Ascending aorta (tissue), 2 donors: ENCODE results near the gene GALNT17. TPM values are rescaled to one million over a fixed set of nuclear protein-coding genes. Genes with fewer than 3 reads are reported as not detected.
A peak's percentile ranks its signal among the peaks of the same experiment; 100 is the strongest.

ENCODE experiments used
- DNase-seq, 2 donors: peaks; one replicate each; pipeline ENCODE4 v3.0.0-alpha.2; 2019; ENCODE audit warnings: low spot score in 2 of 2
- H3K27ac ChIP-seq, 2 donors: fragments of 200-600 bp; sonication (generic); one replicate each; pipeline ENCODE4 v1.5.1; 2016 to 2017; ENCODE audit warnings: mild to moderate bottlenecking in 1 of 2
- H3K27me3 ChIP-seq: fragments of 200-600 bp; sonication (generic); one replicate; pipeline ENCODE4 v1.5.1; 2017
- H3K36me3 ChIP-seq, 2 donors: fragments of 200-600 bp; sonication (generic); one replicate each; pipeline ENCODE4 v1.5.1; 2016
- H3K4me1 ChIP-seq, 2 donors: fragments of 200-600 bp; sonication (generic); one replicate each; pipeline ENCODE4 v1.5.1; 2016 to 2017; ENCODE audit warnings: mild to moderate bottlenecking in 1 of 2
- H3K4me3 ChIP-seq, 2 donors: fragments of 200-600 bp; sonication (generic); one replicate each; pipeline ENCODE4 v1.5.1; 2016 to 2017; ENCODE audit warnings: mild to moderate bottlenecking in 1 of 2
- H3K9me3 ChIP-seq, 2 donors: fragments of 200-600 bp; sonication (generic); one replicate each; pipeline ENCODE4 v1.5.1; 2016
- intact Hi-C: fragments of 100-400 bp; cut with DNase I; formaldehyde crosslinking; loops from one replicate; pipeline ENCODE4 v1.15.1; 2023
- total RNA-seq: library from RNA; depleted of rRNA; stranded (reverse); fragments of >200 nt; gene quantifications from one replicate; pipeline ENCODE4 v1.1.0, GENCODE V29; 2016
- TF ChIP-seq, protein P1 (sequence below), 3 experiments: fragments of 200-600 bp in 2 of 3; fragments of 450-650 bp in 1 of 3; sonication (generic) in 2 of 3; IDR thresholded peaks; one replicate each; pipeline ENCODE4 v1.5.1; 2016 to 2019; ENCODE audit warnings: antibody characterized with exemption in 3 of 3, mild to moderate bottlenecking in 1 of 3, moderate library complexity in 1 of 3

The GALNT17 gene
- total RNA-seq, 1 donor from 2014 or later, result 29.8 TPM

DNA sequence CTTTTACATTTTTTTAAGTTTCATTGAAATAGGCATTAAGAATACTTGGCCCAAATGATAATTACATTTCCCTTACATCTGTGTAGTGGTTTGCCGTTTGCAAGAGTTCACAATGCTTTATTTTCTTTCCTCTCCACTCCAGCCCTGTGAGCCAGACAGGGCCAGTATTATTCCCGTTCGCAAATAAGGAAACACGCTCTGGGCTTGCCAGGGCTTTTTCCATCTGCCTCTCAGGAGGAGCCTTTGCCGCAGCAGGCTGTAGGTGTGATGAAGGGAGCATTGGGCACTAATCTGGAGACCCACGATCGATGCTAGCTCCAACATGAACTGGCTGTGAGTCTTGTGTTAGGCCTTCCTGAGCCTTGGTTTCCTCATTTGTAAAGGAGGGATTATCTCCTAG, 154.4 kb downstream of the GALNT17 start:
- H3K27ac ChIP-seq, result peak overlapping the region; percentile 45 to 66
- peak overlapping the region; percentile 11 to 33 for H3K4me3 ChIP-seq
- no peaks in the 10 kb centered on the region for H3K27me3 ChIP-seq
- intact Hi-C loops, result loop anchor here (2.0 kb wide), 1 partner anchor 18 kb away; no protein-coding TSS in a partner anchor
- H3K9me3 ChIP-seq, result no peaks in the 10 kb centered on the region
- peaks cover 0 to 6% of the 10 kb centered on the region in 2 donors for H3K4me1 ChIP-seq
- no peaks in the 10 kb centered on the region for H3K36me3 ChIP-seq
- TF ChIP-seq, protein P1, sequence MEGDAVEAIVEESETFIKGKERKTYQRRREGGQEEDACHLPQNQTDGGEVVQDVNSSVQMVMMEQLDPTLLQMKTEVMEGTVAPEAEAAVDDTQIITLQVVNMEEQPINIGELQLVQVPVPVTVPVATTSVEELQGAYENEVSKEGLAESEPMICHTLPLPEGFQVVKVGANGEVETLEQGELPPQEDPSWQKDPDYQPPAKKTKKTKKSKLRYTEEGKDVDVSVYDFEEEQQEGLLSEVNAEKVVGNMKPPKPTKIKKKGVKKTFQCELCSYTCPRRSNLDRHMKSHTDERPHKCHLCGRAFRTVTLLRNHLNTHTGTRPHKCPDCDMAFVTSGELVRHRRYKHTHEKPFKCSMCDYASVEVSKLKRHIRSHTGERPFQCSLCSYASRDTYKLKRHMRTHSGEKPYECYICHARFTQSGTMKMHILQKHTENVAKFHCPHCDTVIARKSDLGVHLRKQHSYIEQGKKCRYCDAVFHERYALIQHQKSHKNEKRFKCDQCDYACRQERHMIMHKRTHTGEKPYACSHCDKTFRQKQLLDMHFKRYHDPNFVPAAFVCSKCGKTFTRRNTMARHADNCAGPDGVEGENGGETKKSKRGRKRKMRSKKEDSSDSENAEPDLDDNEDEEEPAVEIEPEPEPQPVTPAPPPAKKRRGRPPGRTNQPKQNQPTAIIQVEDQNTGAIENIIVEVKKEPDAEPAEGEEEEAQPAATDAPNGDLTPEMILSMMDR (IDR thresholded peaks at IDR 0.05), result no peak
- peak in 1 of 2 donors; percentile 66 for DNase-seq

DNA sequence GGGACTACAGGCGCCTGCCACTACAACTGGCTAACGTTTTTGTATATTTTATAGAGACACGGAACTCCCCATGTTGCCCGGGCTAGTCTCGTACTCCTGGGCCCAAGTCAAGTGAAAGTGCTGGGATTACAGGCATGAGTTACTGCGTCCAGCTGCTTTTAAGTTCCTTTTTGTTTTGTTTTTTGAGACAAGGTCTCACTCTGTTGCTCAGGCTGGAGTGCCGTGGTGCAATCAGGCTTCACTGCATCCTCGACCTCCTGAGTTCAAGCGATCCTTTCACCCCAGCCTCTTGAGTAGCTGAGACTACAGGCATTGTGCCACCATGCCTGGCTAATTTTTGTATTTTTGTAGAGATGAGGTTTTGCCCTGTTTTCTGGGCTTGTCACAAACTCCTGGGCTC, 155.0 kb downstream of the GALNT17 start:
- intact Hi-C loops, result loop anchor here (2.0 kb wide), 1 partner anchor 18 kb away; no protein-coding TSS in a partner anchor
- peak overlapping the region; percentile 11 to 33 for H3K4me3 ChIP-seq
- no peaks in the 10 kb centered on the region for H3K9me3 ChIP-seq

DNA sequence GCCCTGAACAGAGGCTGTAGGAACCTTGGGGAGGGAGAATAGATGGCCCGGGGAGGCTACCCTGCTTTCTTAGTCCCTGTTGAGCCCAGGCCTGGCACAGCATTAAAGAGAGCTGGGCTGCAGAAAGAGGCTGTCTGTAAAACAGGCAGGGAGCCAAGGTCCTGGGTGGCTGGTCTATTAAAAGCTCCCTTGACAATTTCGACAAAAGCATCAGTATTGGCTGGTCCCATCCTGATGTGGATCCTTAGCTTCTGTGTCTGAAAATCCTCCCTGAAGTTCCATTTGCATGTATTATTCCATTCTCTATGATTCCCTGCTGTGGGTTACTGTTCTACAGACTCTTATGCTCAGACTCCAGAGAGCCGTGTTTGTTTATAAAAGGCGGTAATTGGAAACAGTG, 158.5 kb downstream of the GALNT17 start:
- H3K27me3 ChIP-seq, result no peaks in the 10 kb centered on the region
- TF ChIP-seq, protein P1 (IDR thresholded peaks at IDR 0.05), result no peak
- no peak overlapping the region for H3K27ac ChIP-seq

More for the DNA sequence above, 155.0 kb downstream of the GALNT17 start:
- peak overlapping the region; percentile 45 to 66 for H3K27ac ChIP-seq
- peaks cover 0 to 6% of the 10 kb centered on the region in 2 donors for H3K4me1 ChIP-seq
- no peaks in the 10 kb centered on the region for H3K36me3 ChIP-seq
- TF ChIP-seq, protein P1 (IDR thresholded peaks at IDR 0.05), result no peak
- H3K27me3 ChIP-seq, result no peaks in the 10 kb centered on the region
- DNase-seq, result no peak

DNA sequence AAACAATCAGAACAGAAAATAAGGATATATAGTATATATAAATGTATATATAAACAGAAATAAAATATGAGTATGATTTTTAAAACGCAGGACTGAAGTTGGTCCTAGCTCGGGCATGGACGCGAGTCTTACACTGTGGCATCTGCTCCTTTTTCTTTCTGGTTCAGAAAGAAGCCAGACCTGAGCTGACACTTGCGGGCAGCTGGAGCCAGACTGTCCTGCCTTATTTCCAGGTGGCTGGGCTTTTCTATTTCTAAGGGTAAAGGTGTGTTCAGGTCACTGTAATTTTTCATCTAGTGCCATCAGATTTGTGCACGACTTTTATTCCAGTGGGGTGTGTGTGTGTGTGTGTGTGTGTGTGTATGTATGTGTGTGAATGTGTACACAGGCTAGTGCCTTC, 166.4 kb downstream of the GALNT17 start:
- DNase-seq, result no peak
- Histone ChIP-seq H3K4me1 (no peaks in the 10 kb centered on the region), H3K27me3 (no peaks in the 10 kb centered on the region), H3K9me3 (no peaks in the 10 kb centered on the region), H3K36me3 (no peaks in the 10 kb centered on the region), H3K27ac (no peak overlapping the region), H3K4me3 (no peak overlapping the region)
- TF ChIP-seq, protein P1 (IDR thresholded peaks at IDR 0.05), result no peak
- intact Hi-C loops, result no loop called here

More for the DNA sequence above, 158.5 kb downstream of the GALNT17 start:
- H3K9me3 ChIP-seq, result no peaks in the 10 kb centered on the region
- intact Hi-C loops, result no loop called here
- no peak overlapping the region for H3K4me3 ChIP-seq
- no peaks in the 10 kb centered on the region for H3K36me3 ChIP-seq
- peaks cover 0 to 6% of the 10 kb centered on the region in 2 donors for H3K4me1 ChIP-seq
- DNase-seq, result no peak

DNA sequence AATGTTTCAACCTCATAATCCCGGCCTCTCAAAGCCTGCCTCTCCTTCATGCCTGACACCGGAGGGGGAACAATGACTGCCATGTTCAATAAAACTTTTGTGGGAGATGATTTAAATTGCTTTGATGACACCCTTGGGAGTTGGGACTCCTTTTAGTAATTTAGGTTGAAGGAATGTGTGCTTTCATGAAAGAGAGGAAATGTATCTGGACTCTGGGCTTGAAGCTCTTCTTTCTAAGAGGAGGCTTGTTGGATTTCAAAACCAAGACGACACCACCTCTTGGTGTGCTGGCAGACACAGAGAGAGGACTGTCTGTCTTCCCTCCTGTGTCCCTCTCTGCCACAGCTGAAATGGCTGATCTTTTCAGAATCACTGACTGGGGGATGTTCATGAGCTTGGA, 168.1 kb downstream of the GALNT17 start:
- intact Hi-C loops, result no loop called here
- H3K27ac ChIP-seq, result no peak overlapping the region
- TF ChIP-seq, protein P1 (IDR thresholded peaks at IDR 0.05), result no peak
- H3K27me3 ChIP-seq, result no peaks in the 10 kb centered on the region
- H3K4me3 ChIP-seq, result no peak overlapping the region
- DNase-seq, result no peak
- no peaks in the 10 kb centered on the region for H3K36me3 ChIP-seq
- peaks cover 4 to 5% of the 10 kb centered on the region in 2 donors for H3K4me1 ChIP-seq
- no peaks in the 10 kb centered on the region for H3K9me3 ChIP-seq

DNA sequence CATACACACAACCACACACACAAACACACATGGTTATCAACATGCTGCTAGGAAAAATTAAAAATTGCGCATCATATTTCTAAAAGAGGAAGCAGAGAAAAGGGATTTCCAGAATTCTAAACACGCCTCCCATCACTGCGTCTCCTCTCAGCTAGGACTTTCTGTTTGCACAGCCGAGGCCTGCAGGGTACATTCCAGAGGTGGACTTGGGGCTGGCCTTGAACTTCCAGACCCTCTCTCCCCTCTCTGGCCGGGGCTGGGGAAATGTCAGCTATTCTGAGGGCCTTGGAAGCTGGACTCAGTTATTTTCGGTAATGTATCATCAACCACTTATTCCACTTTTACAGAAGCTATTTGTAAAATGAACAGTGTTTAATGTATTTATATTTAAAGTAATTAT, 168.7 kb downstream of the GALNT17 start:
- H3K36me3 ChIP-seq, result no peaks in the 10 kb centered on the region
- no peaks in the 10 kb centered on the region for H3K27me3 ChIP-seq
- H3K27ac ChIP-seq, result no peak overlapping the region
- TF ChIP-seq, protein P1 (IDR thresholded peaks at IDR 0.05), result no peak
- intact Hi-C loops, result no loop called here
- H3K4me3 ChIP-seq, result no peak overlapping the region
- H3K9me3 ChIP-seq, result no peaks in the 10 kb centered on the region
- DNase-seq, result no peak
- H3K4me1 ChIP-seq, result peaks cover 4 to 5% of the 10 kb centered on the region in 2 donors
